Neural cell (in vitro differentiated cells): Measurements from ENCODE around the gene SPHKAP. TPM values are rescaled to one million over a fixed set of nuclear protein-coding genes. Genes with fewer than 3 reads are reported as not detected.

ENCODE experiments used
- H2AFZ ChIP-seq: fragments of 200-600, 300-800 bp; sonication (generic), shearing (Covaris generic); 2 replicates; pipeline ENCODE4 v1.6.0; 2014; ENCODE audit warnings: low read depth, mild to moderate bottlenecking, antibody characterized with exemption, low read length, moderate library complexity
- H3F3A ChIP-seq: fragments of 200-600 bp; shearing (Covaris generic); 2 replicates; pipeline ENCODE4 v1.6.1; 2016; ENCODE audit warnings: mild to moderate bottlenecking, moderate library complexity, mixed read lengths, antibody characterized with exemption, low read length; ENCODE audit not compliant: insufficient read depth, poor library complexity, severe bottlenecking
- H3K27ac ChIP-seq: fragments of 200-600, 300-800 bp; sonication (generic), shearing (Covaris generic); 2 replicates; pipeline ENCODE4 v1.5.1; 2014; ENCODE audit warnings: mild to moderate bottlenecking, low read length, moderate library complexity
- H3K27me3 ChIP-seq: fragments of 300-800, 200-600 bp; sonication (generic), shearing (Covaris generic); 2 replicates; pipeline ENCODE4 v1.6.0; 2014; ENCODE audit warnings: mild to moderate bottlenecking, low read depth, low read length, moderate library complexity; ENCODE audit not compliant: insufficient read depth
- H3K36me3 ChIP-seq: fragments of 300-800, 200-600 bp; sonication (generic), shearing (Covaris generic); 2 replicates; pipeline ENCODE4 v1.5.1; 2014; ENCODE audit warnings: mild to moderate bottlenecking, antibody characterized with exemption, low read length, moderate library complexity; ENCODE audit not compliant: insufficient read depth
- H3K4me2 ChIP-seq: fragments of 300-800, 200-600 bp; sonication (generic), shearing (Covaris generic); 2 replicates; pipeline ENCODE4 v1.6.0; 2014; ENCODE audit warnings: mild to moderate bottlenecking, low read length
- H3K4me3 ChIP-seq: fragments of 300-800, 200-600 bp; sonication (generic), shearing (Covaris generic); 2 replicates; pipeline ENCODE4 v1.5.1; 2014; ENCODE audit warnings: mild to moderate bottlenecking, low read length, moderate library complexity
- H3K79me2 ChIP-seq: fragments of 200-600 bp; shearing (Covaris generic); replicated peaks from 2 replicates; pipeline ENCODE4 v1.6.0; 2014; ENCODE audit warnings: mild to moderate bottlenecking, low read length, moderate library complexity; ENCODE audit not compliant: insufficient read depth
- H3K9ac ChIP-seq: fragments of 300-800, 200-600 bp; sonication (generic), shearing (Covaris generic); 2 replicates; pipeline ENCODE4 v1.6.1; 2016; ENCODE audit warnings: mild to moderate bottlenecking, low read length, mixed read lengths
- H3K9me2 ChIP-seq: fragments of 200-600 bp; shearing (Covaris generic); 2 replicates; pipeline ENCODE4 v1.6.1; 2016; ENCODE audit warnings: mild to moderate bottlenecking, low read length, mixed read lengths; ENCODE audit not compliant: insufficient read depth
- H3K9me3 ChIP-seq: fragments of 200-600, 300-800 bp; sonication (generic), shearing (Covaris generic); 2 replicates; pipeline ENCODE4 v1.6.1; 2016; ENCODE audit warnings: mild to moderate bottlenecking, mixed run types, low read length, moderate library complexity, mixed read lengths
- H4K20me1 ChIP-seq: fragments of 200-600 bp; shearing (Covaris generic); 2 replicates; pipeline ENCODE4 v1.6.1; 2016; ENCODE audit warnings: mild to moderate bottlenecking, mixed run types; ENCODE audit not compliant: insufficient read depth
- CTCF ChIP-seq: fragments of 450-650 bp; IDR thresholded peaks from 2 replicates; pipeline ENCODE4 v1.5.1; 2014; ENCODE audit warnings: antibody characterized with exemption, mild to moderate bottlenecking, moderate library complexity; ENCODE audit not compliant: poor library complexity, severe bottlenecking
- EP300 ChIP-seq: fragments of 450-650 bp; conservative IDR thresholded peaks from 2 replicates; pipeline ENCODE4 v1.6.1; 2014; ENCODE audit warnings: antibody characterized with exemption, mild to moderate bottlenecking, moderate library complexity; ENCODE audit not compliant: poor library complexity, severe bottlenecking
- EZH2 ChIP-seq: fragments of 200-600, 300-800 bp; shearing (Covaris generic), sonication (generic); IDR thresholded peaks from 2 replicates; pipeline ENCODE4 v1.6.1; 2014; ENCODE audit warnings: antibody characterized with exemption, low read length, borderline replicate concordance, mild to moderate bottlenecking; ENCODE audit not compliant: insufficient read depth, poor library complexity, severe bottlenecking
- MXI1 ChIP-seq: fragments of 450-650 bp; conservative IDR thresholded peaks from 2 replicates; pipeline ENCODE4 v1.6.1; 2014; ENCODE audit warnings: antibody characterized with exemption, mild to moderate bottlenecking; ENCODE audit not compliant: poor library complexity, severe bottlenecking
- POLR2AphosphoS5 ChIP-seq: IDR thresholded peaks from 2 replicates; pipeline ENCODE4 v1.6.1; 2012
- RAD21 ChIP-seq: fragments of 450-650 bp; conservative IDR thresholded peaks from 2 replicates; pipeline ENCODE4 v1.6.1; 2014; ENCODE audit warnings: antibody characterized with exemption, mild to moderate bottlenecking, moderate library complexity
- SMC3 ChIP-seq: fragments of 450-650 bp; conservative IDR thresholded peaks from 2 replicates; pipeline ENCODE4 v1.6.1; 2014; ENCODE audit warnings: antibody characterized with exemption, mild to moderate bottlenecking, moderate library complexity; ENCODE audit not compliant: poor library complexity
- TAF1 ChIP-seq: IDR thresholded peaks from 2 replicates; pipeline ENCODE4 v1.6.1; 2012; ENCODE audit warnings: low read depth
- polyA plus RNA-seq: library from polyadenylated mRNA; depleted of rRNA; stranded (reverse); fragments of >200 nt; gene quantifications from 2 replicates; pipeline ENCODE4 v1.2.3, GENCODE V29; 2014
- TF ChIP-seq, protein P1 (sequence below): IDR thresholded peaks from 2 replicates; pipeline ENCODE4 v1.6.1; 2012; ENCODE audit warnings: borderline replicate concordance

Gene SPHKAP
- polyA plus RNA-seq, 1 donor from 2014 or later: 1.7 TPM

GRCh38 chr2:228063558-228063957 is 117.9 kb downstream of the SPHKAP start:
- peaks cover 2% of the 10 kb centered on the region for H3F3A ChIP-seq
- TF ChIP-seq TAF1: no peak
- TF ChIP-seq MXI1: no peak
- no peak for TF ChIP-seq RAD21
- TF ChIP-seq, protein P1, sequence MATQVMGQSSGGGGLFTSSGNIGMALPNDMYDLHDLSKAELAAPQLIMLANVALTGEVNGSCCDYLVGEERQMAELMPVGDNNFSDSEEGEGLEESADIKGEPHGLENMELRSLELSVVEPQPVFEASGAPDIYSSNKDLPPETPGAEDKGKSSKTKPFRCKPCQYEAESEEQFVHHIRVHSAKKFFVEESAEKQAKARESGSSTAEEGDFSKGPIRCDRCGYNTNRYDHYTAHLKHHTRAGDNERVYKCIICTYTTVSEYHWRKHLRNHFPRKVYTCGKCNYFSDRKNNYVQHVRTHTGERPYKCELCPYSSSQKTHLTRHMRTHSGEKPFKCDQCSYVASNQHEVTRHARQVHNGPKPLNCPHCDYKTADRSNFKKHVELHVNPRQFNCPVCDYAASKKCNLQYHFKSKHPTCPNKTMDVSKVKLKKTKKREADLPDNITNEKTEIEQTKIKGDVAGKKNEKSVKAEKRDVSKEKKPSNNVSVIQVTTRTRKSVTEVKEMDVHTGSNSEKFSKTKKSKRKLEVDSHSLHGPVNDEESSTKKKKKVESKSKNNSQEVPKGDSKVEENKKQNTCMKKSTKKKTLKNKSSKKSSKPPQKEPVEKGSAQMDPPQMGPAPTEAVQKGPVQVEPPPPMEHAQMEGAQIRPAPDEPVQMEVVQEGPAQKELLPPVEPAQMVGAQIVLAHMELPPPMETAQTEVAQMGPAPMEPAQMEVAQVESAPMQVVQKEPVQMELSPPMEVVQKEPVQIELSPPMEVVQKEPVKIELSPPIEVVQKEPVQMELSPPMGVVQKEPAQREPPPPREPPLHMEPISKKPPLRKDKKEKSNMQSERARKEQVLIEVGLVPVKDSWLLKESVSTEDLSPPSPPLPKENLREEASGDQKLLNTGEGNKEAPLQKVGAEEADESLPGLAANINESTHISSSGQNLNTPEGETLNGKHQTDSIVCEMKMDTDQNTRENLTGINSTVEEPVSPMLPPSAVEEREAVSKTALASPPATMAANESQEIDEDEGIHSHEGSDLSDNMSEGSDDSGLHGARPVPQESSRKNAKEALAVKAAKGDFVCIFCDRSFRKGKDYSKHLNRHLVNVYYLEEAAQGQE: no peak
- no peak for TF ChIP-seq EZH2
- no peak for TF ChIP-seq POLR2AphosphoS5
- no peak for TF ChIP-seq SMC3
- no peak for TF ChIP-seq EP300
- no peak for TF ChIP-seq CTCF

GRCh38 chr2:228059735-228060134 is 121.8 kb downstream of the SPHKAP start:
- Histone ChIP-seq H2AFZ (no peak overlapping the region), H3K9ac (no peak overlapping the region), H4K20me1 (no peaks in the 10 kb centered on the region), H3K9me2 (no peaks in the 10 kb centered on the region), H3K4me3 (no peak overlapping the region), H3K36me3 (no peaks in the 10 kb centered on the region), H3K9me3 (no peaks in the 10 kb centered on the region), H3K79me2 (no peaks in the 10 kb centered on the region), H3K27ac (no peak overlapping the region), H3K27me3 (no peaks in the 10 kb centered on the region), H3F3A (no peaks in the 10 kb centered on the region), H3K4me2 (no peak overlapping the region)
- TF ChIP-seq SMC3 (no peak), EZH2 (no peak), EP300 (no peak), TAF1 (no peak), CTCF (no peak), POLR2AphosphoS5 (no peak), RAD21 (no peak), MXI1 (no peak)
- TF ChIP-seq, protein P1: no peak

More at GRCh38 chr2:228063558-228063957, 117.9 kb downstream of the SPHKAP start:
- H3K79me2 ChIP-seq: no peaks in the 10 kb centered on the region
- H3K9me3 ChIP-seq: no peaks in the 10 kb centered on the region
- no peak overlapping the region for H3K9ac ChIP-seq
- no peaks in the 10 kb centered on the region for H4K20me1 ChIP-seq
- no peak overlapping the region for H2AFZ ChIP-seq
- no peak overlapping the region for H3K27ac ChIP-seq
- H3K36me3 ChIP-seq: no peaks in the 10 kb centered on the region
- no peak overlapping the region for H3K4me2 ChIP-seq
- no peaks in the 10 kb centered on the region for H3K27me3 ChIP-seq
- H3K4me3 ChIP-seq: no peak overlapping the region
- no peaks in the 10 kb centered on the region for H3K9me2 ChIP-seq
